ENCODE measurements around the gene ABCC4. TPM values are rescaled to one million over a fixed set of nuclear protein-coding genes. Genes with fewer than 3 reads are reported as not detected.

The ABCC4 gene
- total RNA-seq, 1 experiment from 2014 or later = 12.5 TPM

DNA sequence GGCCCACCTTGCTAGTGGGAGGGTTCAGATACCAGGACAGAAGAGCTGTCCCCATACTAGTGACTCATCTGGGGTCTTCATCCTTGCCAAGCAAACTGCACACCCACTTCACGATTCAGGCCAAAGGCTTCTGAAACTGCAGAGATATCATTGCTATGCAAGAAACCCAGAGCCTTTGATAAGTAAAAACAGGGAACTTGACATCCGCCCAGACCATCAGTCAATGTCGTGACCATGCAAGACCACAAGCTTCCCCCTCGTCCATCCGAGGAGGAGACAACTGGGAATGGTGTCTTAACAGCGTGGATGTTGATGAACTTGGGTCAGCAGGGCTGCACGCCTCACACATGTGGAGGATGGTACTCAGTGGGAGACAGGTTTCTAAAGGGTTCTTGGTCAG lies 58.0 kb downstream of the ABCC4 start:
- no peak for DNase-seq
- Mint-ChIP-seq H3K27me3 (ENCODE audit: unreplicated experiment) (no peaks in the 10 kb centered on the region), H3K9me3 (ENCODE audit: low read depth, unreplicated experiment) (no peaks in the 10 kb centered on the region), H3K36me3 (ENCODE audit: insufficient read depth, unreplicated experiment) (no peaks in the 10 kb centered on the region), H3K4me1 (ENCODE audit: low read depth, unreplicated experiment) (peaks cover 8% of the 10 kb centered on the region), H3K4me3 (ENCODE audit: low read depth, unreplicated experiment) (no peak overlapping the region), H3K27ac (ENCODE audit: unreplicated experiment) (no peak overlapping the region)
- intact Hi-C loops (cut with micrococcal nuclease; ENCODE audit: unreplicated experiment) = no loop called here
- TF ChIP-seq, protein P1, sequence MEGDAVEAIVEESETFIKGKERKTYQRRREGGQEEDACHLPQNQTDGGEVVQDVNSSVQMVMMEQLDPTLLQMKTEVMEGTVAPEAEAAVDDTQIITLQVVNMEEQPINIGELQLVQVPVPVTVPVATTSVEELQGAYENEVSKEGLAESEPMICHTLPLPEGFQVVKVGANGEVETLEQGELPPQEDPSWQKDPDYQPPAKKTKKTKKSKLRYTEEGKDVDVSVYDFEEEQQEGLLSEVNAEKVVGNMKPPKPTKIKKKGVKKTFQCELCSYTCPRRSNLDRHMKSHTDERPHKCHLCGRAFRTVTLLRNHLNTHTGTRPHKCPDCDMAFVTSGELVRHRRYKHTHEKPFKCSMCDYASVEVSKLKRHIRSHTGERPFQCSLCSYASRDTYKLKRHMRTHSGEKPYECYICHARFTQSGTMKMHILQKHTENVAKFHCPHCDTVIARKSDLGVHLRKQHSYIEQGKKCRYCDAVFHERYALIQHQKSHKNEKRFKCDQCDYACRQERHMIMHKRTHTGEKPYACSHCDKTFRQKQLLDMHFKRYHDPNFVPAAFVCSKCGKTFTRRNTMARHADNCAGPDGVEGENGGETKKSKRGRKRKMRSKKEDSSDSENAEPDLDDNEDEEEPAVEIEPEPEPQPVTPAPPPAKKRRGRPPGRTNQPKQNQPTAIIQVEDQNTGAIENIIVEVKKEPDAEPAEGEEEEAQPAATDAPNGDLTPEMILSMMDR (IDR thresholded peaks at IDR 0.05; ENCODE audit: unreplicated experiment) = no peak
- CTCF ChIA-PET = no interaction called here
- no TSS peak for BruUV-seq (replicated peaks)

DNA sequence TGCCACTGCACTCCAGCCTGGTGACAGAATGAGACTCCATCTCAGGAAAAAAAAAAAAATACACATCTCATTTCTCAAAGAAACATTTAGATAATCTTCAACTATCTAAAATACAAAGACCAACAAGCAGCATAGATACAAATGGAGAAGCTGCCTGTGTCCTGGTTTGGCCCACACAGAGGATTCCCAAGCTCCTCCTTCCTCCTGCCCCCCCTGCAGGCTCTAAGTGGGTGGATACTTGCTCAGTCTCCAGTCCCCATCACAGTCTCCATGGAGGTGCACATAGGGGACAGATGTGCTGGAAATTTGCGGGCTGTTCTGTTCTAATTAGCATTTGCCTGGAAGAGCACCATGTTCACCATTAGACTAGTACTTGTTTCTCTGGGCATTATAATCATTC lies 59.9 kb downstream of the ABCC4 start:
- Mint-ChIP-seq H3K4me1 (ENCODE audit: low read depth, unreplicated experiment) (peaks cover 2% of the 10 kb centered on the region), H3K27ac (ENCODE audit: unreplicated experiment) (no peak overlapping the region), H3K27me3 (ENCODE audit: unreplicated experiment) (no peaks in the 10 kb centered on the region), H3K9me3 (ENCODE audit: low read depth, unreplicated experiment) (no peaks in the 10 kb centered on the region), H3K4me3 (ENCODE audit: low read depth, unreplicated experiment) (no peak overlapping the region), H3K36me3 (ENCODE audit: insufficient read depth, unreplicated experiment) (no peaks in the 10 kb centered on the region)
- no peak for DNase-seq
- CTCF ChIA-PET = no interaction called here
- TF ChIP-seq, protein P1 (IDR thresholded peaks at IDR 0.05; ENCODE audit: unreplicated experiment) = no peak
- intact Hi-C loops (cut with micrococcal nuclease; ENCODE audit: unreplicated experiment) = no loop called here
- BruUV-seq (replicated peaks) = no TSS peak

DNA sequence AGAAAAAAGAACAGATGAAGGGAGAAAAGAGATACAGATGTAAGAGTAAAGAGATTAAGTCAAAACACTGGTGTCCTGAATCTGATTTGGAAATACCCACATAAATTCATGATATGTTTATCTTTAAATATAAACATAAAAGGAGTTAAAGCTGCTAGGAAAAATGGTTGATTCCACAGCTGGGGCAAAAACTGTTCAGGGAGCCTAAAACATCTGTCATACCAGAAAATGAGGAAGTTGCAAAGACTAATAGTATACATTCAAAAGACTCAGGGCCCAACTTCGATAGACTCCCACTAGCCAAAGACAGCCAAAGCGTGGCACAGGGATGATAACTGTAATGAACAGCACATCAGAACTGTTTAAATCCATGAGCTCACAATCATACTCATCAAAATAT lies 62.0 kb downstream of the ABCC4 start:
- Mint-ChIP-seq H3K4me1 (ENCODE audit: low read depth, unreplicated experiment) (peaks cover 12% of the 10 kb centered on the region), H3K9me3 (ENCODE audit: low read depth, unreplicated experiment) (no peaks in the 10 kb centered on the region), H3K36me3 (ENCODE audit: insufficient read depth, unreplicated experiment) (no peaks in the 10 kb centered on the region), H3K4me3 (ENCODE audit: low read depth, unreplicated experiment) (no peak overlapping the region), H3K27me3 (ENCODE audit: unreplicated experiment) (no peaks in the 10 kb centered on the region), H3K27ac (ENCODE audit: unreplicated experiment) (no peak overlapping the region)
- no peak for DNase-seq
- CTCF ChIA-PET = no interaction called here
- BruUV-seq (replicated peaks) = no TSS peak
- intact Hi-C loops (cut with micrococcal nuclease; ENCODE audit: unreplicated experiment) = no loop called here
- TF ChIP-seq, protein P1 (IDR thresholded peaks at IDR 0.05; ENCODE audit: unreplicated experiment) = no peak

DNA sequence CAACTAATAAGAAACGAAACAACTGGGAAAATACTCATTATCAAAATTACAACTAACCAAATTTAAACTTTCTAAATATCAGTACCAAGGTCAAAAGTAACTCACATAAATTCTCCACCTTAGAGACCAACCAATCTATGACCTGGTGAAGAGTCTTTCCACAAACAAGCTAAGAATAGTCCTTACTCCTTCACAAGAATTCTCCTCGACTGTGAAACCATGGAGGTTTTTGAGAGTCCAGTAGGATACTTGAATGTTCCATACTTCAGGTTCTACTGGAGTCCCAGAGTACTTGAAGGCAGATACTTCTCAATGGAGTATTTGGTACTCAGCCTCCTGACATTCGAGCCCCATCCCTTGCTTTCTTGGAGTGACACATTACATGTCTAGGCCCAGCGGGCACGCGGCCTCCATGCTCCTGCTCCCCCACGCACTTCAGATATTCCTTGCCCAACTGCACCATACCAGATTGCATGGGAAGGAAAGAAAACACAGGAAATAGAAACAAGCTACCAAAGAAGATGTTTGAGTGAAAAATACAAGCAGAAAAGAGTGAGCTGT lies 63.9 kb downstream of the ABCC4 start:
- intact Hi-C loops (cut with micrococcal nuclease; ENCODE audit: unreplicated experiment) = no loop called here
- no peaks in the 10 kb centered on the region for H3K27me3 Mint-ChIP-seq (ENCODE audit: unreplicated experiment)
- no peaks in the 10 kb centered on the region for H3K36me3 Mint-ChIP-seq (ENCODE audit: insufficient read depth, unreplicated experiment)
- H3K27ac Mint-ChIP-seq (ENCODE audit: unreplicated experiment) = no peak overlapping the region
- no peak for DNase-seq
- no peaks in the 10 kb centered on the region for H3K9me3 Mint-ChIP-seq (ENCODE audit: low read depth, unreplicated experiment)
- CTCF ChIA-PET = no interaction called here
- H3K4me3 Mint-ChIP-seq (ENCODE audit: low read depth, unreplicated experiment) = no peak overlapping the region
- TF ChIP-seq, protein P1 (IDR thresholded peaks at IDR 0.05; ENCODE audit: unreplicated experiment) = no peak
- no TSS peak for BruUV-seq (replicated peaks)
- H3K4me1 Mint-ChIP-seq (ENCODE audit: low read depth, unreplicated experiment) = peaks cover 12% of the 10 kb centered on the region
